T-helper 1 cell treated with Interleukin-12 subunit alpha and Interleukin-12 subunit beta and Interleukin-4 antibody, amounts not matched to agents 30 μg/mL and 1 μg/mL, for 36 hours (primary cell): ENCODE results near the gene MLXIPL.
"Not testable (repeated sequence)": the region's sequence is repeated elsewhere in the genome, so short reads cannot be mapped to it uniquely, and the experiment has no call there.

Source experiments
- H3K27ac Mint-ChIP-seq: one replicate; pipeline ENCODE4 v1.8.0; 2021; ENCODE audit warnings: mild to moderate bottlenecking, mixed read lengths
- H3K27me3 Mint-ChIP-seq: one replicate; pipeline ENCODE4 v1.8.0; 2021; ENCODE audit warnings: low read depth, mixed read lengths
- H3K36me3 Mint-ChIP-seq: one replicate; pipeline ENCODE4 v1.8.0; 2021; ENCODE audit warnings: low read depth, mixed read lengths
- H3K4me1 Mint-ChIP-seq: one replicate; pipeline ENCODE4 v1.8.0; 2021; ENCODE audit warnings: low read depth, mixed read lengths
- H3K4me3 Mint-ChIP-seq: one replicate; pipeline ENCODE4 v1.8.0; 2021; ENCODE audit warnings: mild to moderate bottlenecking, moderate library complexity, mixed read lengths
- H3K9me3 Mint-ChIP-seq: one replicate; pipeline ENCODE4 v1.8.0; 2021; ENCODE audit warnings: mixed read lengths

MLXIPL gene

DNA sequence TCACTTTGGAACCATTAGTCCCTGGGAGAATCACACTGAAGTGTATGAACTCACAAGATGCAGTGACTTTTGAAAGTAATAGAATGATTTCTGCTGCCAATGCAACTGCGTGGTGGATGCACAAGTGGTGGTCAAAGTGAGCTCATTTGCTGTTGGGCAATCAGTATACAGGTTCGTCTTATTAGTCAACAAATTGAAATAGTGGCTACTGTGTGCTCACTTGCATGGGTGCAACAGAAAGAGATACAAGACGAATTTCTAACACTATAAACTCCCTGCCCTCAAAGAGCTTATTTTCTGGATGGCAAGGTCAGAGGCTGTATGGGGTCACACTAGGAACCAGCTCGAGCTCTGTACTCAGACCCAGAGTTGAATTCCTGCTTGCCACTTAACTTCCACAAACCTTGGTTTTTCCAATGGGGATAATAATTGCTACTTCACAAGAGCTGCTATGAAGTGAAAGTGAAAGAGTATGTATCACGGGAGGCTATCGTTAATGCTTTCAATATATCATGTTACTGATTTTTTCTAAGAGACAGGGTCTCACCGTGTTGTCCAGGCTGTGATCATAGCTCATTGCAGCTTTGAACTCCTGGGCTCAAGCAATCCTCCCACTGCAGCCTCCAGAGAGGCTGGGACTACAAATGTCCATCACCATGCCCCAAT, 58.5 kb downstream of the MLXIPL start:
- Mint-ChIP-seq H3K4me1 (peaks cover 24% of the 10 kb centered on the region), H3K27ac (peak overlapping the region; percentile 50), H3K9me3 (no peaks in the 10 kb centered on the region), H3K36me3 (peaks cover 15% of the 10 kb centered on the region), H3K27me3 (no peaks in the 10 kb centered on the region), H3K4me3 (peak overlapping the region; percentile 53)

DNA sequence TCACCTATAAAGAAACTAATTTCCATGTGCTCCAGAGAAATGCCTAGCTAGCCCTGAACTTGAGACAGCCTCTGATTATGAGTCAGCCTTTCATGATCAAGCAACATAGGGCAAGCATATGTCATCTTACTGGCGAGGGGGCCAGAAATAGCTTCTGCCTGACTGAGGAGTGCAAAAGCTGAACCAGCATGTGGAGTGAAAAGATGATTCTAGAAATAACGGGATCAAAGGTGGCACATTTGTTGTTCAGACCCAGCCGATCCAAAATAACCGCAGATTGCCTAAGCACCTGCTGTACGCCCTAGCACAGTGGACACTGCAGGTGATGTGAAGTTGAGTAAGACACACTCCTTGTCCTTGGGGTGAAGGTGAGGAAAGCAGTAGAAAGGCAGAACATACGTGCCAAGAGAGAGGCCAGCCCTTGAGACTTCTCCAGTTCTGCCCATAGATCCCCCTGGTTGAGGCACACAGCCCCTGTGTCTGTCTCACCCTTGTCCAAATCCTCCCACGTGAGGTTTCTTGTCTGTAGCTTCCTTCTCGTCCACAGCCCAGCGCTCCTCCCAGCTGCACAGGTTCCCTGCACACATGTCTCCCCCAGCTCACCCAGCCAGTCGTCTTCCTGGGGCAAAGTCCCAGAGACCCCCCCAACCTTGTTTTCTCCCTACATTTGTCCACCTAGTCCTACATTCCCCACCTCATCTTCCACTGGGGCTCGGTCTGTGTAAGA, 64.0 kb downstream of the MLXIPL start:
- Mint-ChIP-seq H3K4me1 (peaks cover 15% of the 10 kb centered on the region), H3K4me3 (peak overlapping the region; percentile 43), H3K27ac (peak overlapping the region; percentile 28), H3K27me3 (no peaks in the 10 kb centered on the region), H3K9me3 (no peaks in the 10 kb centered on the region), H3K36me3 (peaks cover 4% of the 10 kb centered on the region)

DNA sequence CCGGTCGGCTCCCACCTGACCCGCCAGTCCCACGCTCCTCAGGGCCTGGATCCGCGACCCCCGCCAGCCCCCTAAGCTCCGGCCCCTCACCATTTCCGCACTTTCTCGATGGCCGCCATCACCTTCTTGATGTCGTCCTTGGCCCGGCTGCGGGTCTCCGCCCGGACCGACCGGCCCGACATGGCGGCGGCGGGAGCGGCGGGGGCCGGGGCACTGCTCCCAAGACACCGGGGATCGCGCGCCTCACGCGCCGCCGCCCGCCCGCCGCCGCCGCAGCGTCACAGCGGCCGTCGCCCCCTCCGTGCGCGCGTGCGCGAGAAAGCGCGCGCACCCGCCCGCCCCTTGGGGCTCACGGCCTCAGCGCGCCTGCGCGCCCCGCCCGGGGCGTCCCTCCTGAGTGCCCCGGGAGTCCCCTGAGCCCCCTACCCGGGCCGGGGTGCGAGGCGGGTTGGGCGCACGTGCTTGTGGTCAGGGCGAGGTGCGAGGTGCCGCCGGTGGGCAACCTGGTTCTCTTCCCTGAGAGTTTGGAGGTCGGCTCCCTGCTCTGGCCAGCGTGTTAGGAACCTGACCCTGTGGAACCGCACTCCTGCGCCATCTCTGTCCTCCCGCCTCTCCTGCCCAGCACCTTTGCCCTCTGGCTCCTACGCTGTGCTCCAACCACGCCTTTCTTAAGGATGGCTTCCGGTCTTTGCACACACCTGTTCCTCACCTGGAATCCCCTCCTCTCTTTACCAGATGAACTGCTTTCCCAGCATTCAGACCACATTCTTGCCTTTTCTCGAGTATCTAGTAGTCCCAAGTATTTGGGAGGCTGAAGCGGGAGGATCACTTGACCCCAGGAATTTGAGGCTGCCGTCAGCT, 66.7 kb downstream of the MLXIPL start, which contains the start of gene BCL7B:
BCL7B (minus strand) TSS at position 294 of the 861 bp plus-strand sequence; CDS start at position 182, 112 bp downstream.
- Mint-ChIP-seq H3K27me3 (no peaks in the 10 kb centered on the region), H3K4me3 (peak within 1 kb of the TSS; percentile 89), H3K4me1 (peaks cover 22% of the 10 kb centered on the region), H3K9me3 (no peaks in the 10 kb centered on the region), H3K27ac (peak within 1 kb of the TSS; percentile 95), H3K36me3 (peaks cover 7% of the 10 kb centered on the region)

DNA sequence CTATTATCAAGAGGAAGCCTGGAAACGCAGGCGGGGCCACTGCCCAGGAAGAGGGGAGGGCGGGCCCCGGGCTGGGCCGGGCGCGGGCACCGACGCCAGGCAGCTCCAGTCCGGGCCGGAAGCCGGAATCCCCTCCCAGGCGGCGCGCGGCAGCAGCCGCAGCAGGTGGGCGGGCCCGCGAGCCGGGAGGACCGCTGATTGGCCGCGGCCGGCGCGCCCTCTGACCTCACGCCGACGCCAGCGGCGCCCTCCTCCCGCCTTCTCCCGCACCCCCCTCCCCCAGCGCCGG, 67.3 kb downstream of the MLXIPL start:
- peak overlapping the region; percentile 88 for H3K27ac Mint-ChIP-seq
- H3K4me3 Mint-ChIP-seq = peak overlapping the region; percentile 89
- peaks cover 10% of the 10 kb centered on the region for H3K36me3 Mint-ChIP-seq
- H3K9me3 Mint-ChIP-seq = no peaks in the 10 kb centered on the region
- H3K4me1 Mint-ChIP-seq = peaks cover 23% of the 10 kb centered on the region
- no peaks in the 10 kb centered on the region for H3K27me3 Mint-ChIP-seq

DNA sequence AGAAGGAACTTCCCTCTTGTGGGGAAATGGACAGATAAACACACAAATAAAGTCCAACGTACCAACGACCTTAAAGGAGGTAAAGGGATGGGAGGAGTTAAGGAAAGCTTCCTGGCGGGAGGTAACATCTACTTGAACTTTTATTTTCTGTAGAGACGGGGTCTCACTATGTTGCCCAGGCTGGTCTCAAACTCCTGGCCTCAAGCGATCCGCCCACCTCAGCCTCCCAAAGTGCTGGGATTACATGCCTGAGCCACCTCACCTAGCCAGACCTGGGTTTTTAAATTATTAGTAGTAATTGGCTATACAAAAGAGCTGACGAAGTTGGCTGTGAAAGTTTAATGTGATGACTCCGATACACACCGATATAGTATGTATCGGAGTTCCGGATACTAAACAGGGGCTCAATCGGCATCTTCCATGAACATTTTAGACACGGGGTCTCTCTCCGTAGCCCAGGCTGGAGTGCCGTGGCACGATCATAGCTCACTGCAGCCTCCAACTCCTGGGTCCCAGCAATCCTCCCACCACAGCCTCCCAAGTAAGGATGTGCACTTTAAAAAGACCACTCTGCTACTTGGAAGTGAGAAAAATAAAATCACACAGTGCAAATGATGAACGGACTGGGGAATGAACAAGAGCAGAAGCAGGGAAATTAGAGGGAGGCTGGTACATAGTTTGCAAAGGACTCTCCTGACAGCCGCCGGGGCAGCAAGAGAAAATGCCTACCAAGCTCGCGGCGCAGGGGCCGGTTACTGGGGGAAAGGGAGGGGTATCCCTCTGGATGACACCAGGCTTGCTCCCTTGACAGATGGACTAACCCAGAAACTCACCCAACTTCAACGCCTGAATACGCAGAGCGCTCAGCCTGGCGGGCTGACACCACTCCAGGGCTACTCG, 67.9 kb downstream of the MLXIPL start:
- no peaks in the 10 kb centered on the region for H3K9me3 Mint-ChIP-seq
- peak overlapping the region; percentile 89 for H3K4me3 Mint-ChIP-seq
- no peaks in the 10 kb centered on the region for H3K27me3 Mint-ChIP-seq
- H3K27ac Mint-ChIP-seq = peak overlapping the region; percentile 82
- H3K4me1 Mint-ChIP-seq = peaks cover 22% of the 10 kb centered on the region
- peaks cover 11% of the 10 kb centered on the region for H3K36me3 Mint-ChIP-seq

DNA sequence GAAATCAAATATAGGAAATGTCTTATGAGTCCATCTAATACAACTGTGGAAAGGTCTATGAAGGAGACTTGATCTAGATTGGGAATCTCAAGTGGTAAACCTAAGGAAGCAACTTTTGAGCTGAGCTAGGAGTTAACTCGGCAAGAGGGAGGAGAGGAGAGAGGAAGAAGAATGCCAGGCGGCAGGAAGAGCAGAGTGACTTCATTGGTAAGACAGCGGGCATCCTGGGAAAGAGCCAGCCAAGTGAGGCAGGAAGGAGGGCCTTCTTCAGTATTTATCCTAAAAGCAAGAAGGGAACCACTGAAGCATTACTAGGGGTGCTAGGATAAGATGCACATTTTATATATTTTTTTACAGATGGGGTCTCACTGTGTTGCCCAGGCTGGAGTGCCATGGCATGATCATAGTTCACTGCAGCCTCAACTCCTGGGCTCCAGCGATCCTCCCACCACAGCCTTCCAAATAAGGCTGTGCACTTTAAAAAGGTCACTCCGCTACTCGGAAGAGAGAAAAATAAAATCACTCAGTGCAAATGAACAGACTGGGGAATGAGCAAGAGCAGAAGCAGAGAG, 68.8 kb downstream of the MLXIPL start:
- Mint-ChIP-seq H3K27me3 (no peaks in the 10 kb centered on the region), H3K4me3 (peak overlapping the region; percentile 89), H3K4me1 (peaks cover 24% of the 10 kb centered on the region), H3K27ac (peak overlapping the region; percentile 82), H3K9me3 (no peaks in the 10 kb centered on the region), H3K36me3 (peaks cover 16% of the 10 kb centered on the region)

DNA sequence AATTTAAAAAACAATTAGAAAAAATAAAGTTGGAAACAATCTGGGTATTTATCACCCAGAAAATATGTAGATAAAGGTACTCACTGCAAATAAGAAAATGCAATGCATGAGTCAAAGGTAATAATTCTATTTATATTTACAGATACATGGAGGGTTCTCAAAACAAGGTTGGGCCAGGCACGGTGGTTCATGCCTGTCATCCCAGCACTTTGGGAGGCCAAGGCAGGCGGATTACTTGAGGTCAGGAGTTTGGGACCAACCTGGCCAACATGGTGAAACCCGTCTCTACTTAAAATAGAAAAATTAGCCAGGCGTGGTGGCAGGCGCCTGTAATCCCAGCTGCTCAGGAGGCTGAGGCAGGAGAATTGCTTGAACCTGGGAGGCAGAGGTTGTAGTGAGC, 74.2 kb downstream of the MLXIPL start:
- H3K27ac Mint-ChIP-seq, H3K9me3 Mint-ChIP-seq, H3K4me3 Mint-ChIP-seq, H3K27me3 Mint-ChIP-seq: not testable (repeated sequence)
- peaks cover 23% of the 10 kb centered on the region for H3K4me1 Mint-ChIP-seq
- peaks cover 27% of the 10 kb centered on the region for H3K36me3 Mint-ChIP-seq

DNA sequence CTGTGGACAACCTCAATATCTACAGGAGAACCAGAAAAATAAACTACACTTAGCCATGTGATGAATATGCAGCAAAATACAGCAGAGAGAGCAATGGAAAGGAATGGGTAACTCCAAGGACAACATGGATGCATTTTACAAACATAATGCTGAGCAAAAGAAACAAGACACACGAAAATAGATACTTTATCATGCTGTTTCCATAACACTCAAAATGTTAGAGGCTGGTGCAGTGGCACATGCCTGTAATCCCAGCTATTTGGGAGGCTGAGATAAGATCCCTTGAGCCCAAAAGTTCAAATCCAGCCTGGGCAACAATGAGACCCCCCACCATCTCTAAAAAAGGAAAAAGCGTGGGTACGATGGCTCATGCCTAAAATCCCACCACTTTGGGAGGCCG, 75.1 kb downstream of the MLXIPL start:
- H3K36me3 Mint-ChIP-seq = peaks cover 27% of the 10 kb centered on the region
- H3K4me3 Mint-ChIP-seq = no peak overlapping the region
- H3K27ac Mint-ChIP-seq = no peak overlapping the region
- no peaks in the 10 kb centered on the region for H3K9me3 Mint-ChIP-seq
- no peaks in the 10 kb centered on the region for H3K27me3 Mint-ChIP-seq
- peaks cover 20% of the 10 kb centered on the region for H3K4me1 Mint-ChIP-seq

DNA sequence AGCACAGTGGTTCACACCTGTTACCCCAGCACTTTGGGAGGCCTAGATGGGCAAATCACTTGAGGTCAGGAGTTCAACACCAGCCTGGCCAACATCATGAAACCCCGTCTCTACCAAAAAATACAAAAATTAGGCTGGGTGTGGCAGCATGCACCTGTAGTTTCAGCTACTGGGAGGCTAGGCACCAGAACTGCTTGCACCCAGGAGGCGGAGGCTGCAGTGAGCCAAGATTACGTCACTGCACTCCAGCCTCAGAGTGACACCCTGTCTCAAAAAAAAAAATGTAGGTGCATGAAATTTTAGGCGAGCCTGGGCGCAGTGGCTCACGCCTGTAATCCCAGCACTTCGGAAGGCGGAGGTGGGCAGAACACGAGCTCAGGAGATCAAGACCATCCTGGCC, 76.5 kb downstream of the MLXIPL start:
- peaks cover 29% of the 10 kb centered on the region for H3K36me3 Mint-ChIP-seq
- H3K9me3 Mint-ChIP-seq = no peaks in the 10 kb centered on the region
- peaks cover 18% of the 10 kb centered on the region for H3K4me1 Mint-ChIP-seq
- no peak overlapping the region for H3K4me3 Mint-ChIP-seq
- no peaks in the 10 kb centered on the region for H3K27me3 Mint-ChIP-seq
- no peak overlapping the region for H3K27ac Mint-ChIP-seq

DNA sequence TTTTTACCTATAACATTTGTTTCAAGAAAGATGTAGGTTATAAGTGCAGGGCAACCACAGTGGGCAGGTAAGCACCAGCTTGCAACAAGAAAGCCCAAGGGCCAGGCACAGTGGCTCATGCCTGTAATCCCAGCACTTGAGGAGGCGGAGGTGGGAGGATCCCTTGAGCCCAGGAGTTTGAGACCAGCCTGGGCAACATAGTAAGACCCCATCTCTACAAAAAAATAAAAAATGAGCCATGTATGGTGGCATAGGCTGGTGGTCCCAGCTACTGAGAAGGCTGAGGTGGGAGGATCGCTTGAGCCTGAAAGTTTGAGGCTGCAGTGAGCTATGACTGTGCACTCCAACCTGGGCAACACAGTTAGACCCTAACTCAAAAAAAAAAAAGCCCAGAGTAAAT, 79.6 kb downstream of the MLXIPL start:
- peaks cover 22% of the 10 kb centered on the region for H3K4me1 Mint-ChIP-seq
- H3K27me3 Mint-ChIP-seq = no peaks in the 10 kb centered on the region
- no peak overlapping the region for H3K4me3 Mint-ChIP-seq
- H3K36me3 Mint-ChIP-seq = peaks cover 38% of the 10 kb centered on the region
- H3K9me3 Mint-ChIP-seq = no peaks in the 10 kb centered on the region
- H3K27ac Mint-ChIP-seq = no peak overlapping the region
